NOMO-1 (cell line): ENCODE results near the gene PCOLCE2.
A peak's percentile ranks its signal among the peaks of the same experiment; 100 is the strongest.

ENCODE experiments used
- DNase-seq, 2 experiments: peaks; one replicate each; lab custom pipeline; 2025; ENCODE audit not compliant: unreplicated experiment in 2 of 2; lab: John Stamatoyannopoulos, UW

Gene PCOLCE2

DNA sequence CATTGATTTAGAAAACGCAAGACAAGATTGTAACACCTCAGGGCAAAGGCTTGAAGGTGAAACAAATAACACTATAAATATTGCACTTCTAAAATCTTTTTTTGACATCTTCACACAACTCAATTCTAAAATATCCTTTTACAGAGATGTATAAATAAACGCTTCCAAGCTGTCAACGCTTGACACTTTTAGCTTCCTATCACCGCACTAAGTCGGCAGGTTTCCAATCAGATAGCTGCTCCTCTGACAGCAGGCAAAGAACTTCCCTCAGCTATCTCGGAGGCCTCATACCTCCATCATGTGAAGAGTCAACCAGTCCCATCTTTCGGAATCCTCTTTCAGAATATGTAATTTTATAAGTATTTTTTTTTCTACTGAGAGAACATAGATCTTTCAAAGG, 71.0 kb downstream of the PCOLCE2 start:
- DNase-seq, result no peak

DNA sequence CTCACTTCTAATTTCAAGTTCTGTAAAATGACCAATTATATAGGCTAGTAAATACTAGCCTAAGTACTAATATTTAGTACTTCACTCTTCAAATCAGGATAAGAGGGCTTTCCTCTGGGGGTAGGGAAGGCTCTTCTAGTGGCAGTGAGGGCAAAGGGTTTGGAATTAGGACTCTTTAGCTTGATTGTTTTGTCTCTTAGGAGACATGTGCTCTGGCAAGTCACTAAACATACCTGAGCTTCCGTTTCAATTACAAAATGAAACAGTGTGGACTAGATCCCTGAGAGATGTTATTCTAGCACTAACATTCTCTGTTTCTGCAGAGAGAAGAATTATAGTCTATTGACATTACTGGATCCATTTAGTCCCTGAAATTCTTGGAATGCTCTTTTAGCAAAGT, 71.5 kb downstream of the PCOLCE2 start:
- no peak for DNase-seq

DNA sequence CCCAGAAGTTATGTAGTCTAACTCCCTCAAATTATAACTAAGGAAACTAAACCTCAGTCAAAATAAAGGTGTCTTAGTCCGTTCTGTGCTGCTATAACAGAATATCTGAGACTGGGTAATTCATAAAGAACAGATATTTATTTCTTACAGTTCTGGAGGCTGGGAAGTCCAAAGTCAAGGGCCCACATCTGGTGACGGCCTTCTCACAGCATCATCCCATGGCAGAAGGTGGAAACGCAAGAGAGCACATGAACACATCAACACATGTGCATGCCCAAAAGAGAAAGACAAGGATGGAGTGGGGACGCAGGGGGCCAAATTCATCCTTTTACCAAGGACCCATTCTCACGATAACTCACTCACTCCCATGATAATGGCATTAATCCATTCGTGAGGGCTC, 73.1 kb downstream of the PCOLCE2 start:
- DNase-seq, result no peak

DNA sequence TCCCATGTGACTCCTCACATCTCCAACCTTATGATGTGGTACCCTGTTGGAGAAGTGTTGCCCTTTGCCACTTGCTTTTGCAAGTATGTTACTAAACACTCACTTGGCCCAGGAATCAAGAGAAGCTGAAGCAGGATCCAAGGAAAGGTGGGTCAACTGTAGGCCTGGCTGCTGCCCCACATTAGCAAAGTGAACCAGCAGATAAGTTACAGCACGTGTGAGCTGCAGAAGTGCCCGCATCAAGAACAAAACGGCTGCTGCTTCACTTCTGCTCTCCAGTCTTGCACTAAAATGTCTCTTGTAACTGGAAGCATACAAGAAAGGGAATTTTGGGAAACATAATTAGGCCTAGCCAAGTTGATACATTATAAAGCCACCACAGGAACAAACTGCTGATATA, 79.6 kb downstream of the PCOLCE2 start:
- DNase-seq, result no peak

DNA sequence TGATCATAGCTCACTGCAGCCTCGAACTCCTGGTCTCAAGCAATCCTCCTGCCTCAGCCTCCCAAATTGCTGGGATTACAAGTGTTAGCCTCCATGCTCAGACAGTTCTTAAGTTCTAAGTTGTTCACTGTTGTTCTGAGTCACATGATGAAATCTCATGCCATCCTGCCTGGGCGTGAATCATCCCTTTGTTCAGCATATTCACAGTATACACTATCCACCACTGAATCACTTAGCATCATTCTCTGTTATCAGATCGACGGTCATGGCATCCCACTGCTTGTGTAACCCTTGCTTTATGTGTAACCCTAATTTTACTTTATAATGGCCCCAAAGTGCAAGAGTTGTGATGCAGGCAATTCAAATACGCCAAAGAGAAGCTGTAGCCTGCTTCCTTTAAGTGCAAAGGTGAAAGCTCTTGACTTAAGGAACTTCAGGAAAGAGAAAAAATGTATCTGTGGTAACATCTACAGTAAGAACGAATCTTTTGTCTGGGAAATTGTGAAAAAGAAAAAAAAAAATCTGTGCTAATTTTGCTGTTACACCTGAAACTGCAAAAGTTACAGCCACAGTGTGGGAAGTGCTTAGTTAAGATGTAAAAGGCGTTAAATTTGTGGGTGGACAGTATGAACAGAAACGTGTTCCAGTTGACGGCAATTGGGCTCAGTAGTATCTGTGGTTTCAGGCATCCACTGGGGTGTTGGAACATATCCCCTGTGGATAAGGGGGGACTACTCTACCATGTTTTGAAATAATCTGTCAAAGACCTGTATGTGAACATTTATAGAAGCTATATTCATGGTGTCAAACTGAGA, 80.6 kb downstream of the PCOLCE2 start:
- no peak for DNase-seq

DNA sequence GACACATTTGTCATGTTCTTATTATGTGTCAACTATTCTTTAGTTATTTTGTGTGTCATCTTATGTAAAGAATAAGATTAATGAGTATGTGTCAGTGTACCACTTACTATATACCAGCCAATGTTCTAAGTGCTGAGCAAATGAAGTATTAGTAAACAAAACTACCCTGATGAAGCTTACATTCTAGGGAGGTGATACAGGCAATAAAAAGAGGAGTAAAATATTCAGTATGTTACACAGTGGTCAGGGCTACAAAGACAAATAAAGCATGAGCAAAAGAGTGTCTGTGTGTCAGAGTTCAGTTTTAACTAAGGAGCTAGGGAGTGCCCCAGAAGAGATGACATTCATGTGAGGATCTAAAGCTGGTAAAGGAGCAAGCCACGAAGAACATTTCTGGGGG, 86.0 kb downstream of the PCOLCE2 start:
- DNase-seq, result no peak

DNA sequence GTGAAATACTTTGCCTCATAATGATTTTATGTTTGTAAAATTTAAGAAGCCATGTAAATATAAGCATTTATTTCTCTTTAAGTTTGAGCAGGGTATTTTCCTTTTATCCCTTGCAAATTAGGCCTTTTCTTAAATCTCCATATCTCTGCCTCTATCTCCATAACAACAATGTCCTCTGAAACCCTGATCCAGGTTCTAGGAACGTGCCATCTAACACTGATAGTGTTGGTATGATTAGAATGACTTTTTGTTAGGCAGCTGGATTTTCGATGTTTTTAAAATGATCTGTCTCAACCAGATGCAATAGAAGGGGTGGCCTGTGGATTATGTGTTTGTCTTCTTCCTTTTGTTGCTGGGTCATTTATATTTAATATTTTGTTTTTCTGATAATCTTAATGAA, 87.1 kb downstream of the PCOLCE2 start:
- DNase-seq, result no peak

DNA sequence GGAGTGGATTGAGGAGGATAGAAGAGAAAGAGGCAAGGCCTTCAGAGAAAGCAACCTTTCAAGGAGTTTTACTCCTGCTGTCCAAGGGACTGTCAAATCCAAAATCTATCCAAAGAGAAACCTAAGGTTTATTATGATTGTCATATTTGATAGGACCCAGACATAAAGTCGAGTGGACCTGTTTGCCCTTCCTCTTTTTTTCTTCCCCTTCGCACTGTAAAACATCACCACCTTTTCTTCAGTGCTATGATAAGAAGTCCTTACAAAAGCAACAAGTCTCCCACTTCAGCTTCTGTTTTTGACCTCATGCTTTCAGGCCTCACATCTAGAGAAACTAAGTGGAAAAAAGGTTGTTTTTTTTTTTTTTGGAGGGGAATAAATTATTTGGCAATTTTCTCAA, 92.1 kb downstream of the PCOLCE2 start:
- DNase-seq, result peak in 1 of 2 experiments; percentile 21

DNA sequence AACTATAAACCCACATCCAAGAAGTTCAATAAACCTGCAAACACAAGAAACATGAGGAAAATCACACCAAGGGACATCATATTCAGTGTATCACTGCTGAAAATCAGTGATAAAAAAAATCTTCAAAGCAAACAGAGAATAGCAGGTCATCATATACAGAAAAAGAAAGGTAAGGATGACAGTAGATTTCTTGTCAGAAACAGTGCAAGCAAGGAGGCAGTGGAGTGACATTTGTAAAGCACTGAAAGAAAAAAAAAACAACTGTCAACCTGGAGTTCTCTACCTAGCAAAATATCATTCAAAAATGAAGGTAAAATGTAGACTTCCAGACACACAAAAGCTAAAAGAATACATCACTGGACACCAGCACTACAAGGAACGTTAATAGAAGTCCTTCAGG, 93.6 kb downstream of the PCOLCE2 start:
- DNase-seq, result no peak

DNA sequence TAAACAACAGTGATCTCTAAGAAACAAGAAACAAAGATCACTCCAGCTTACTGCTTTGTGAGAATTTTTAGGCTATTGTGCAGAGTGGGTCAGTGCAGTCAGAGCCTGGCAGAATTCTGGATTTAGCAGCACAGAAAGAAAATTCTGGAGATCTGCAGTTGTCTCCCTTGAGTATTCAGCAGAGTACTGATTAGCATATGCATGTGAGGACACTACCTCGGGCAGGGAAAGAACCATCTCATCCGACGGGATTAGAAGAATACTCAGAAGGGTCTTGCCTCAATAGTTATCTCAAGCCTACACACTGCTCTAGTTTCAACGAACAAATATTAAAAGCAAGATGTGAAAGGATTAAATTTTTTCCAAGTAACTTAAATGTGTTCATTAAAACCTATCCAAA, 94.4 kb downstream of the PCOLCE2 start:
- DNase-seq, result no peak

DNA sequence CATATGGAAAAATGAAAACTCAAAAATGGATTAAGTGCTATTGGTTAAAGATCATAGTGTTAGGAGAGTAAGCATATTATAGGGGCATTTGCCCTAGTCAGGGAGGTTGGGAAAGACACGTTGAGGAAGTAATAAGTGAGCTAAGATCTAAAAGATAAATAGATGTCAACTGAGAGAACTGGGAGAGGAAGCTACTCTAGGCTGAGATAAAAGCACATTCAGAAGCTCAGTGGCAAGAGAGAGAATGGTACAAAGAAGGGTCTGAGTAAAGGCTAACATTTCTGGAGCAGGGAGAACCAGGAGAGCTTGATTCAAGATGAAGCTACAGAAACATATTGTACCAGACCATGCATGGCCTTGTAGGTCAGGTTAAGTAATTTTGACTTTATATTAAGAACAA, 101.2 kb downstream of the PCOLCE2 start:
- DNase-seq, result peak; percentile 8 to 71

DNA sequence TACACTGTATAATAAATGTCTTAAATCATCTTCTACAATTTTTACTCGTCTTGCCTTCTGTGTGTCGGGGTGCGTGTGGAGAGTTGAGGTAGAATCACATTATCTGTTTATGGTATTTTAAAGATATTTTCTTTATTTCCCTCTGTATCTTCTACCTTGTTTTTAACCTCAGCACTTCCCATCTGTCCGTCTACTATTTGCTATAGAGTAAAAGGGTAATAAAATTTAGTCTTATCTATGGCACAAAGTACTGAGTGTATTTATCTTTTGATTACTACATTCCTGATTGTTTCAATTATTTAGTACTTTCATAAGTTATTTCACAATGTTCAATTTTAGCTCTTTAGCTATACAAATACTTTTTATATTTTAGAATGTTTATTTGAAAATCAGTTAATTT, 102.9 kb downstream of the PCOLCE2 start:
- DNase-seq, result no peak

DNA sequence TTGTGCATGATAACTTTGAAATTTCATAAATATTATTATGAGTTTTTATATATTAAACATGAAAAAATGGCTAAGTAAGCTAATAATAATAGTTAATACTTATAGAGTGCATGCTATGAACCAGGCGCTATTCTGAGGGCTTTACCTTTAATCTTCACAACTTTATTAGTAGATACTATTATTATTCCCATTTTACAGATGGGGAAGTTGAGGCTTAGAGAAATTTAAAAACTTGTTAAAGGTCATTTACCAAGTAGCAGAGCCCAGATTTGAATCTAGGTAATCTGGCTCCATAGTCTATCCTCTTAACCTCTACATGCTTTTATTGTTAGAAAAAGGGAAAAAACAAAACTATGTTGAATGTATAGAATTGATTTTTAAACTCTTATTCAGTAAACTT, 104.7 kb downstream of the PCOLCE2 start:
- DNase-seq, result no peak

DNA sequence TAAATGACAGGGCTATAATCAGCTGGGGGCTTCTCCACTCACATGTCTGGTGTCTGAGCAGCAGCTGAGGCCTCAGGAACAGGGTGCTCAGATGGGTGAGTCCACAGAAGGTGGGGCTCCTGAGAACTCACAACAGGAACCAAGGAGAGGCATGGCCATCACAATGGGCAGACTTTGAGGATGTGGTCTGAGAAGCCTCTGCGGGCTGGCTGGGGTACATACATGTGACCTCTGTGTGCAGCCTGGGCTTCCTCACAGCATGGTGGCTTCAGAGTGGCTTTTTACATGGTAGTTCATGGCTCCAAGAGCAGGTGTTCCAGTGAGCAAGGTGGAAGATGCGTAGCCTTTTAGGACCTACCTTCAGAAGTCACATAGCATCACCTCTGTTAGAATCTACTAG, 106.3 kb downstream of the PCOLCE2 start:
- peak in 1 of 2 experiments; percentile 4 for DNase-seq

DNA sequence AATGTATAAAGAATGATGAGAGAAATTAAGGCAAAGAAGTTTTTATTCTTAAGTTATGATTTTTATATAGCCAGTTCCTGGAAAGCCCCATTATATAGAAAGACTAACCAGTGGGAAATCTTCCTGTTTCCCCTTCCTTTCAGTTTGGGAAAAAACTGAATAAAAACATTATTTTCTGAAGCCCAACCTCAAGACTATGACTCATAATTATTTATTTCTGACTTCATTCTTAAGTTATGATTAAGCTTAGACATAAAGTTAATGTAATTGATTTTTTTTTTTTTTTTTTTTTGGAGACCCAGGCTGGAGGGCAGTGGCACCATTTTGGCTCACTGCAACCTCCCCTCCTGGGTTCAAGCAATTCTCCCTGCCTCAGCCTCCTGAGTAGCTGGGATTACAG, 109.3 kb downstream of the PCOLCE2 start:
- DNase-seq, result no peak

DNA sequence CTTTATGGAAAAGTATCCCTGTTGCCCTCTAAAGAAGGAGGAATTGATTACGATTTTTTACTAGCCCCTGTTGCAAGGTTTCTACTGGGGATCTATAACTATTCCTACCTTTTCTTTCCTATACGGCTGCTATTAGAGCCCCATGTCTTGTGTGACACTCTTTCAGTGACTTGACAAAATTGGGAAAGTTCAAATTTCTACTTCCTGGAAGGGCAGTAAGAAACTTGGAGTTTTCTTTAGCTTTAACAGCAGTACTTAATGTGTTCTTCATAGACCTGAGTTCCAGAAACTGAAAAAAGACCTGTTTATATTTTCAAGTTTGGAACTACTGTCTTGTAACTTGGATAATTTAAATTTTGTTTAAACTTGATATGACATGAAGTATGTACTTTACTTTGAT, 110.3 kb downstream of the PCOLCE2 start:
- DNase-seq, result no peak

DNA sequence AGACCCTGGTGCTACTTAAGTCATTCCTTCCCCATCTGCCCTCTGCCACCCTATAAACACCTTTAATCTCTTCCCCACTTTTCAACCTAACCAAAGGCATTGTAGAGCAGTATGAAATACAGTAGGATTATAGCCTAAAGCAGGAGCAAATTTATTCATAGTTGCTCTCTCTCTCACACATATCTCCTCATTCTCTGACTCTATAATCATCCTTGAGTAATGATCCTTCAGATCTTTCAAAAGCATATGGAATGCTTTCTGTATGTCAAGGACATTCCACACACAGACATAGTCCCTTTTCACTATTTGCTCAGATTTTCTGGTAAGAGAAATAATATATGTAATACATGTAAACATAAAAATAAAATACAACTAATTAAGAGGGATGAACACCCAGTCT, 111.0 kb downstream of the PCOLCE2 start:
- no peak for DNase-seq

DNA sequence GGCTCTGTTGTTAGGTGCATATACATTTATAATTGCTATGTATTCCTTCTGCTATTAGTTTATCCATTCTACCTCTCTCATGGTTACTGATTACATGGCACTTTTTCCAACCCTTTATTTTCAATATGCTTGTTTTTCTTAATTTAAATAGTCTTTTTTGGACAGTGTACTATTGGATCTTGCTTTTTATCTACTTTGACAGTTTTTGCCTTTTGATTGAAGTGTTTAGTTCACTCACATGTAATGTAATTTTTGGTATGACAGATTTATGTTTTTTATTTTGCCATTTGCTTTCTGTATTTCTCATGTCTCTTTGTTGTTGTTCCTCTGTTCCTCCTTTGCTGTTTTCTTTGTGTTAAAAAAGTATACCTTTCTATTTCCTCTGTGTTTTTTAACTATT, 120.5 kb downstream of the PCOLCE2 start:
- DNase-seq, result no peak
